Measurements from ENCODE around the gene ALPK1.
"Not testable (repeated sequence)": the region's sequence is repeated elsewhere in the genome, so short reads cannot be mapped to it uniquely, and the experiment has no call there.

ALPK1 gene

GRCh38 chr4:112378858-112379257 lies 81.7 kb downstream of the ALPK1 start:
- no peak for DNase-seq (ENCODE audit: low read depth)

GRCh38 chr4:112379306-112379705 lies 82.1 kb downstream of the ALPK1 start:
- DNase-seq (ENCODE audit: low read depth) = no peak

- no peak for DNase-seq (ENCODE audit: low read depth)
Measured at GRCh38 chr4:112381996-112382692, 85.0 kb downstream of the ALPK1 start.

- no peak for DNase-seq (ENCODE audit: low read depth)
Measured at GRCh38 chr4:112386071-112386470, 88.9 kb downstream of the ALPK1 start.

- no peak for DNase-seq (ENCODE audit: low read depth)
Measured at GRCh38 chr4:112402098-112402497, 104.9 kb downstream of the ALPK1 start.

- no peak for DNase-seq (ENCODE audit: low read depth)
Measured at GRCh38 chr4:112403101-112403945, 106.2 kb downstream of the ALPK1 start.

- no peak for DNase-seq (ENCODE audit: low read depth)
Measured at GRCh38 chr4:112410364-112410763, 113.2 kb downstream of the ALPK1 start.

GRCh38 chr4:112410804-112411203 lies 113.6 kb downstream of the ALPK1 start:
- DNase-seq (ENCODE audit: low read depth) = no peak

GRCh38 chr4:112411781-112412550 lies 114.8 kb downstream of the ALPK1 start:
- no peak for DNase-seq (ENCODE audit: low read depth)

GRCh38 chr4:112416464-112416863 lies 119.3 kb downstream of the ALPK1 start:
- no peak for DNase-seq (ENCODE audit: low read depth)

GRCh38 chr4:112418092-112418491 lies 120.9 kb downstream of the ALPK1 start:
- no peak for DNase-seq (ENCODE audit: low read depth)

GRCh38 chr4:112421911-112422310 lies 124.7 kb downstream of the ALPK1 start:
- DNase-seq (ENCODE audit: low read depth) = no peak

GRCh38 chr4:112422644-112423043 lies 125.5 kb downstream of the ALPK1 start:
- DNase-seq (ENCODE audit: low read depth) = no peak

GRCh38 chr4:112423591-112423990 lies 126.4 kb downstream of the ALPK1 start:
- DNase-seq (ENCODE audit: low read depth) = no peak

- DNase-seq (ENCODE audit: low read depth) = no peak
Measured at GRCh38 chr4:112425823-112426222, 128.7 kb downstream of the ALPK1 start.

- DNase-seq (ENCODE audit: low read depth) = no peak
Measured at GRCh38 chr4:112426416-112426815, 129.2 kb downstream of the ALPK1 start.

- no peak for DNase-seq (ENCODE audit: low read depth)
Measured at GRCh38 chr4:112431158-112431557, 134.0 kb downstream of the ALPK1 start.

GRCh38 chr4:112436987-112437386 lies 139.8 kb downstream of the ALPK1 start:
- no peak for DNase-seq (ENCODE audit: low read depth)

- not testable (repeated sequence) for DNase-seq (ENCODE audit: low read depth)
Measured at GRCh38 chr4:112442226-112442625, 145.1 kb downstream of the ALPK1 start.

GRCh38 chr4:112448306-112449132 lies 151.3 kb downstream of the ALPK1 start:
- DNase-seq (ENCODE audit: low read depth) = no peak

GRCh38 chr4:112449708-112450107 lies 152.5 kb downstream of the ALPK1 start:
- no peak for DNase-seq (ENCODE audit: low read depth)

- DNase-seq (ENCODE audit: low read depth) = no peak
Measured at GRCh38 chr4:112451104-112451503, 153.9 kb downstream of the ALPK1 start.
